Left ventricle myocardium inferior (tissue), 1 donor: ENCODE results near the gene PARVB. TPM values are rescaled to one million over a fixed set of nuclear protein-coding genes. Genes with fewer than 3 reads are reported as not detected.

Source experiments
- DNase-seq: peaks from one replicate; pipeline ENCODE4 v3.0.0-alpha.2; 2020
- H3K27ac ChIP-seq: fragments of 200-600 bp; replicated peaks from 2 replicates; pipeline ENCODE4 v1.8.0; 2021
- H3K27me3 ChIP-seq: fragments of 200-600 bp; 2 replicates; pipeline ENCODE4 v1.8.0; 2021; ENCODE audit warnings: low read depth
- H3K36me3 ChIP-seq: fragments of 200-600 bp; 2 replicates; pipeline ENCODE4 v1.8.0; 2021
- H3K4me1 ChIP-seq: fragments of 200-600 bp; 2 replicates; pipeline ENCODE4 v1.8.0; 2021
- H3K4me3 ChIP-seq: fragments of 200-600 bp; 2 replicates; pipeline ENCODE4 v1.8.0; 2021; ENCODE audit warnings: mild to moderate bottlenecking, moderate library complexity
- H3K9me3 ChIP-seq: fragments of 200-600 bp; replicated peaks from 2 replicates; pipeline ENCODE4 v1.8.0; 2021
- intact Hi-C: fragments of 100-400 bp; cut with micrococcal nuclease; formaldehyde crosslinking; loops from one replicate; pipeline ENCODE4 v1.11.0; 2022
- total RNA-seq: library from RNA; stranded (reverse); fragmentation: NEBNext Ultra II Directional; extraction: Animal tissue kit (Norgen Biotek cat#: 25700); gene quantifications from one replicate; pipeline ENCODE4 v1.2.1, GENCODE V29; 2021
- TF ChIP-seq, protein P1 (sequence below): fragments of 200-600 bp; IDR thresholded peaks from 2 replicates; pipeline ENCODE4 v1.8.0; 2021; ENCODE audit warnings: antibody characterized with exemption, mild to moderate bottlenecking, borderline replicate concordance
- donor health status: DM: no; HTN: yes; CAD: no; lungs with severe emphysema.

PARVB gene
- total RNA-seq, 1 donor from 2014 or later: 155 TPM

DNA sequence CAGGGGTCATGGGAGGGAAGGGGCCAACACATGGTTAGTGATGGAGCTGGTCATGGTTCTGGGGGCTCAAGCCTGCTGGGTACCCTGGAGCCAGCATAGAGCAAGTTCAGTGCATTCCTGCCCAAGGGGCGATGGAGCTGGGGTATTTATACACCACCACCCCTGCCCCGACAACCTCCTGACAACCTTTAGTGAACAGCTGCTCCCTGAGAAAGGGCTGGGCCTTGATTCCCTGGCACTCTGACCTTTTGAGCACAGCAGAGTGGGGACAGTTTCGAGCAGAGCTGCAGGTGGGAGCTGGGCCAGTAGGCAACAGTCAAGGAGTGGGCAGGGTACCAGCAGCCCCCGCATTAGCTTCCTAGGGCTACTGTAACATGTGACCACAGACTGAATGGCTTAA, 162.6 kb downstream of the PARVB start:
- no peaks in the 10 kb centered on the region for H3K9me3 ChIP-seq
- H3K36me3 ChIP-seq: no peaks in the 10 kb centered on the region
- no peak overlapping the region for H3K4me3 ChIP-seq
- TF ChIP-seq, protein P1, sequence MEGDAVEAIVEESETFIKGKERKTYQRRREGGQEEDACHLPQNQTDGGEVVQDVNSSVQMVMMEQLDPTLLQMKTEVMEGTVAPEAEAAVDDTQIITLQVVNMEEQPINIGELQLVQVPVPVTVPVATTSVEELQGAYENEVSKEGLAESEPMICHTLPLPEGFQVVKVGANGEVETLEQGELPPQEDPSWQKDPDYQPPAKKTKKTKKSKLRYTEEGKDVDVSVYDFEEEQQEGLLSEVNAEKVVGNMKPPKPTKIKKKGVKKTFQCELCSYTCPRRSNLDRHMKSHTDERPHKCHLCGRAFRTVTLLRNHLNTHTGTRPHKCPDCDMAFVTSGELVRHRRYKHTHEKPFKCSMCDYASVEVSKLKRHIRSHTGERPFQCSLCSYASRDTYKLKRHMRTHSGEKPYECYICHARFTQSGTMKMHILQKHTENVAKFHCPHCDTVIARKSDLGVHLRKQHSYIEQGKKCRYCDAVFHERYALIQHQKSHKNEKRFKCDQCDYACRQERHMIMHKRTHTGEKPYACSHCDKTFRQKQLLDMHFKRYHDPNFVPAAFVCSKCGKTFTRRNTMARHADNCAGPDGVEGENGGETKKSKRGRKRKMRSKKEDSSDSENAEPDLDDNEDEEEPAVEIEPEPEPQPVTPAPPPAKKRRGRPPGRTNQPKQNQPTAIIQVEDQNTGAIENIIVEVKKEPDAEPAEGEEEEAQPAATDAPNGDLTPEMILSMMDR: no peak
- intact Hi-C loops: no loop called here
- H3K4me1 ChIP-seq: no peaks in the 10 kb centered on the region
- no peak overlapping the region for H3K27ac ChIP-seq
- no peak for DNase-seq
- peaks cover 60% of the 10 kb centered on the region for H3K27me3 ChIP-seq

DNA sequence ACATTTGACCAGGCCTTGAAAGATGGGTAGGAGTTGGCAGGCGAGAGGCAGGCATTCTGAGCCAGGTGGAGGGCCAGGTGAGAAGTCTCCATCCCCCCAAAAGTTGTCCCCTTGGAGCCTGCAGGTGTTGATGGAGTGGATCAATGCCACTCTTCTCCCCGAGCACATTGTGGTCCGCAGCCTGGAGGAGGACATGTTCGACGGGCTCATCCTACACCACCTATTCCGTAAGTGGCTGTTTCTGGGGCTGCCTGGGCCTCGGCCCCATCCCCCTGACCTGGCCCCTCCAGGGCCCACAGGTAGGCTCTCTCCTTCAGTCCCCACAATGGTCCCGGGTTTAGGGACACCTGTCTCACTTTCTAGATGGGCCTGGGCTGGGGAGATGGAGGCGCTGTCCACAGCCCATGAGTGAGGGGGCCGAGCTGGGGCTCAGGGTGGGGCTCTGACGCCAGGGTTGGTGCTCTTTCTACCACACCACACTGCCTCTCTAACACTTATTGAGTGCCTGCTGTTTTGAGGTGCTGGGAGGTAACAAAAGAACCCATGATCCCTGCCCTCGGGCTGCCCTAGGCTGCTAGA, 163.6 kb downstream of the PARVB start:
- TF ChIP-seq, protein P1: no peak
- DNase-seq: no peak
- intact Hi-C loops: no loop called here
- H3K27ac ChIP-seq: no peak overlapping the region
- H3K27me3 ChIP-seq: peaks cover 50% of the 10 kb centered on the region
- no peak overlapping the region for H3K4me3 ChIP-seq
- H3K4me1 ChIP-seq: no peaks in the 10 kb centered on the region
- H3K36me3 ChIP-seq: no peaks in the 10 kb centered on the region
- H3K9me3 ChIP-seq: no peaks in the 10 kb centered on the region

DNA sequence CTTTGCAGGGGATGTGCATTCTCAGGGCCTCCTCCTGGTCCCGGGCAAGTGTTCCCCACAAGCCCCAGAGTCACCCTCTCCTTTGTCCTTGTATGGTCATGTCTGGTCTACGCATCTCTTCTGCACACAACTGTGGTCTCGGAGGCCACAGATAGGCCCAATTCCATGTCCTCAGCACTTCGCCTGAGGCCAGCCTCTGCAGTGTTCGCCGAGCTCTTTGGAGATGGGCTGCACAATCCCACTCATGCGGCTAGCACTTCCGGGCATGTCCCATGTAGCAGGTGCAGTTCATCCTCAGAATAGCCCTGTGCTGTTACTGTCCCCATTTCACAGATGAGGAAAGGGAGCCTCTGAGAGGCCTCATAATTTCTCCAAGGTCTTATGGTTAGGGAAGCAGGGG, 164.2 kb downstream of the PARVB start:
- Histone ChIP-seq H3K4me3 (no peak overlapping the region), H3K9me3 (no peaks in the 10 kb centered on the region), H3K36me3 (no peaks in the 10 kb centered on the region), H3K27me3 (peaks cover 44% of the 10 kb centered on the region), H3K27ac (no peak overlapping the region), H3K4me1 (no peaks in the 10 kb centered on the region)
- intact Hi-C loops: no loop called here
- TF ChIP-seq, protein P1: no peak
- DNase-seq: no peak

DNA sequence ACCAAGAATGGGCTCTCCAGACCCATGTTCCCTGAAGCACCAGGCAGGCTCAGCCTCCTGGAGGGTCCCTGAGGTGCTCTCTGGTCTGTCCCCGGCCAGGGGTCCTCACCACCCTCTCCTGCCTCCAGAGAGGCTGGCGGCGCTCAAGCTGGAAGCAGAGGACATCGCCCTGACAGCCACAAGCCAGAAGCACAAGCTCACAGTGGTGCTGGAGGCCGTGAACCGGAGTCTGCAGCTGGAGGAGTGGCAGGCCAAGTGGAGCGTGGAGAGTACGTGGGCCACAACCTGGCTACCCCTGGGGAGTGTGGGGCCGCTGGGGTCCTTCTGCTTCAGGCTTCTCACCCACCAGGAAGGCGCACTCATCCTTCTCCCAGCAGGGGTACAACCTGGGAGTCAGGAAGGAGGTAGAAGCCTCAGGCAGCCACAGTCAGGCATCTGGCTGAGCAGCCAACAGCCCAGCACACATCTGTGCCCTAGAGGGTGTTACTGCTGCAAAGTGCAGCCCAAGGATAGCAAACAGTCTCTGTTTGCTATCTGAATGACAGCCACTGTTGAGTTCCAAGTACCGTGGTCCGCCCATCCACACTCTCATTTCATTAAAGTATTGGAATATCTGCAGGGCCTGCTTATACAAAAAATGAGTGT, 165.0 kb downstream of the PARVB start:
- no peak for DNase-seq
- no peaks in the 10 kb centered on the region for H3K4me1 ChIP-seq
- H3K4me3 ChIP-seq: no peak overlapping the region
- no peak overlapping the region for H3K27ac ChIP-seq
- no peaks in the 10 kb centered on the region for H3K36me3 ChIP-seq
- TF ChIP-seq, protein P1: no peak
- H3K9me3 ChIP-seq: no peaks in the 10 kb centered on the region
- intact Hi-C loops: no loop called here
- H3K27me3 ChIP-seq: peaks cover 37% of the 10 kb centered on the region

DNA sequence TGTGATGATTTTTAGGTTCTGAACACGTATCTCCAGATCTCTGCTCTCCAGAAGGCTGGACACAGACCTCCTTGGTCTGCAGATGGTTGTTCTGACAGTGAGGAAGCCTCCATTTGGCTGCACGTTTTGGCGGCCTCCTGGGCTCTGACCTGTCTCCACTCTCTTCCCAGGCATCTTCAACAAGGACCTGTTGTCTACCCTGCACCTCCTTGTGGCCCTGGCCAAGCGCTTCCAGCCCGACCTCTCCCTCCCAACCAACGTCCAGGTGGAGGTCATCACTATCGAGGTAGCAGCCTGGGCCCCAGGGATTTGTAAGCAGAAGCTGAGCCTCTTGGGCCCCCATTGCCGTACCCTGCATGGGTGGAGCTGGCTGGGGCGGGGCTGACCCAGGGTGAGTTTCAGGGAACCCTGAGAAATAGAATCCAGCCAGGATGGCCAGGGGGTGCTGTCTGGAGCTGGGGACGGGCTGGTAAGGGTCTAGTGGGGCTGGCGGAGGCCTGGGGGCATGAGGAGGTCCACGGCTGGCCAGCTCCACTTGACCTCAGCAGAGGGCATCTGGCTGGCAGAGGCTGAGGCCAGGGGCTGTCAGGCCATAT, 166.4 kb downstream of the PARVB start:
- peaks cover 34% of the 10 kb centered on the region for H3K27me3 ChIP-seq
- H3K36me3 ChIP-seq: no peaks in the 10 kb centered on the region
- no peak overlapping the region for H3K27ac ChIP-seq
- H3K4me1 ChIP-seq: no peaks in the 10 kb centered on the region
- no peak for DNase-seq
- TF ChIP-seq, protein P1: no peak
- H3K9me3 ChIP-seq: no peaks in the 10 kb centered on the region
- intact Hi-C loops: no loop called here
- H3K4me3 ChIP-seq: no peak overlapping the region
